Activated CD8-positive, alpha-beta memory T cell treated with anti-CD3 and anti-CD28 coated beads for 24 hours (primary cell): ENCODE results near the gene IFNA1.
"Not testable (repeated sequence)": the region's sequence is repeated elsewhere in the genome, so short reads cannot be mapped to it uniquely, and the experiment has no call there.

ENCODE experiments used
- DNase-seq: peaks from one replicate; pipeline ENCODE4 v3.0.0-alpha.2; 2020

Gene IFNA1

GRCh38 chr9:21449312-21449711 lies 9.1 kb downstream of the IFNA1 start:
- DNase-seq: not testable (repeated sequence)

- no peak for DNase-seq
These were observed 10.6 kb downstream of the IFNA1 start for GRCh38 chr9:21450733-21451394.

- no peak for DNase-seq
These were observed 12.4 kb downstream of the IFNA1 start for GRCh38 chr9:21452681-21453080.

- no peak for DNase-seq
These were observed 13.9 kb downstream of the IFNA1 start for GRCh38 chr9:21454149-21454548.

GRCh38 chr9:21455320-21455719 lies 15.1 kb downstream of the IFNA1 start:
- DNase-seq: no peak

GRCh38 chr9:21461377-21461776 lies 21.1 kb downstream of the IFNA1 start:
- no peak for DNase-seq

- no peak for DNase-seq
These were observed 24.9 kb downstream of the IFNA1 start for GRCh38 chr9:21465138-21465537.

- DNase-seq: no peak
These were observed 25.8 kb downstream of the IFNA1 start for GRCh38 chr9:21465859-21466518.

- DNase-seq: no peak
These were observed 29.9 kb downstream of the IFNA1 start for GRCh38 chr9:21470126-21470525.

- DNase-seq: no peak
These were observed 33.0 kb downstream of the IFNA1 start for GRCh38 chr9:21473236-21473635.

- DNase-seq: no peak
These were observed 37.2 kb downstream of the IFNA1 start for GRCh38 chr9:21477466-21477865.

- no peak for DNase-seq
These were observed 39.0 kb downstream of the IFNA1 start for GRCh38 chr9:21479152-21479702.

- DNase-seq: no peak
These were observed 41.3 kb downstream of the IFNA1 start for GRCh38 chr9:21481470-21482056.

GRCh38 chr9:21482213-21482612 lies 42.0 kb downstream of the IFNA1 start, which contains the start of gene IFNE:
Gene IFNE, minus strand, starts transcription at chr9:21482313. Its CDS starts 619 bp downstream, at chr9:21481694.
- DNase-seq: no peak
